Measurements from ENCODE around the gene ATP4A.

ATP4A gene

DNA sequence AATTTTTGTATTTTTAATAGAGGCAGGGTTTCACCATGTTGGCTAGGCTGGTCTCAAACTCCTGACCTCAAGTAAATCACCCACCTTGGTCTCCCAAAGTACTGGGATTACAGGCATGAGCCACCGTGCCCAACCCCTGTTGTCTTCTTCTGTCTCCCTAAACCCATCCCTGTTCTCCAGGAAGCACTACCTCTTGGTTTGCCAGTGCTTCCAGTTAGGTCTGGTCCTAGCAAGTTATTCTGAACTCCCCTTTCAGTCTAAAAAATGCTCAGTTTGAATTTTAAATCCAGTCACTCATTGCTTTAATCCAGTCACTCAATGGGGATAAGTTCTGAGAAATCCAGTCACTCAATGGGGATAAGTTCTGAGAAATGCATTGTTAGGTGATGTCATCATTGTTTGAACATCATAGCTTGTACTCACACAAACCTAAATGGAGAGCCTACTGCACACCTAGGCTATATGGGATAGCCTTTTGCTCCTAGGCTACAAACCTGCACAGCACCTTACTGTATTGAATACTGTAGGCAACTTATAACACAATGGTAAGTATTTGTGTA is 8.0 kb upstream of the ATP4A start:
- no peak for FAIRE-seq
- no peak for DNase-seq (ENCODE audit: insufficient read length, low spot score)
- TF ChIP-seq POU2F2 (IDR thresholded peaks at IDR 0.05; ENCODE audit: low read depth, low read length), result no peak

DNA sequence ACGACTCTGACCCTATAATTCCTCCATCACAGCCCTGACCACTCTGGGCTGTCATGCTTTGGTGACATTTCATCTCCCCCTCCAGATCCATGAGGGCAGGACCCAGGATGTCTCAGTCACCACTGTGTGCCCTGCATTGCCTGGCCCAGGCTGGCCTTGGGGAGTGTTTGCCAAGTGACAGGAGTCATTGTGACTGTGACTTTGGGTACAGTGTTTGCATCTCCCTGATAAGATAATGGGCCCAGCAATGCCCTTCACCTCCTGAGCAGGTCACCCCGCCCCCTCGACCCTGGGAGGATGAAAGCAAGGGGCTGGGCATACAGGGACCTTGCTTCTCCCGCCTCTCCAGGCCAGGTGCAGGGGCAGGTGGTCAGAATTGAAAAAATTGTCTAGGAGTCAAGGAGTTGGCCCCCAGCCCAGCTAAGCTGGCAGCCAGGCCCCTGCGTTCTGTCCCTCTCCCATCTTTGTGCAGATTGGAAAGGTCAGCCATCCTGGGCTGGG is 5.9 kb upstream of the ATP4A start:
- FAIRE-seq, result no peak
- DNase-seq (ENCODE audit: insufficient read length, low spot score), result no peak

DNA sequence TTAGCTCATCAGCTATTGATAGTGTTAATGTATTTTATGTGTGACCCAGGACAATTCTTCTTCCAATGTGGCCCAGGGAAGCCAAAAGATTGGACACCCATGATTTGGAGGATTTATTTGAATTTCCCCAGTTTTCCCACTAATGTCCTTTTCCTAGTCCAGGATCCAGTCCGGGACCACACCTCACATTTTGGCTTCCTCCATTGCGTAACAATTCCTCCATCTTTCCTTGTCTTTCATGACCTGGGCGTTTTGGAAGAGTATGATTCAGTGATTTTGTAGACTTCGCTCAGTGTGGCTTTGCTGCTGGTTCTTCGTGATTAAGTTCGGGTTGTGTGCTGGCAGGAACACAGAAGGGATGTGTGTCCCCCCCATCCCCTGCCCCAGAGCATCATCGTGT is 3.3 kb upstream of the ATP4A start:
- FAIRE-seq, result no peak
- no peak for TF ChIP-seq TAF1 (IDR thresholded peaks at IDR 0.05; ENCODE audit: low read depth, low read length)
- TF ChIP-seq POLR2AphosphoS5 (IDR thresholded peaks at IDR 0.05; ENCODE audit: low read depth, low read length), result no peak
- TF ChIP-seq POU2F2 (IDR thresholded peaks at IDR 0.05; ENCODE audit: low read depth, low read length), result no peak
- TF ChIP-seq SPI1 (IDR thresholded peaks at IDR 0.05; ENCODE audit: low read depth, low read length), result no peak
- no peak for TF ChIP-seq POLR2A (IDR thresholded peaks at IDR 0.05; ENCODE audit: low read depth, low read length)
- no peak for TF ChIP-seq PAX5 (IDR thresholded peaks at IDR 0.05; ENCODE audit: insufficient read depth, low read length, severe bottlenecking)

More for the DNA sequence above, 5.9 kb upstream of the ATP4A start:
- TF ChIP-seq POLR2A (IDR thresholded peaks at IDR 0.05; ENCODE audit: low read depth, low read length) (no peak), PAX5 (IDR thresholded peaks at IDR 0.05; ENCODE audit: insufficient read depth, low read length, severe bottlenecking) (no peak), POU2F2 (IDR thresholded peaks at IDR 0.05; ENCODE audit: low read depth, low read length) (no peak), TAF1 (IDR thresholded peaks at IDR 0.05; ENCODE audit: low read depth, low read length) (no peak), SPI1 (IDR thresholded peaks at IDR 0.05; ENCODE audit: low read depth, low read length) (no peak), POLR2AphosphoS5 (IDR thresholded peaks at IDR 0.05; ENCODE audit: low read depth, low read length) (no peak)

DNA sequence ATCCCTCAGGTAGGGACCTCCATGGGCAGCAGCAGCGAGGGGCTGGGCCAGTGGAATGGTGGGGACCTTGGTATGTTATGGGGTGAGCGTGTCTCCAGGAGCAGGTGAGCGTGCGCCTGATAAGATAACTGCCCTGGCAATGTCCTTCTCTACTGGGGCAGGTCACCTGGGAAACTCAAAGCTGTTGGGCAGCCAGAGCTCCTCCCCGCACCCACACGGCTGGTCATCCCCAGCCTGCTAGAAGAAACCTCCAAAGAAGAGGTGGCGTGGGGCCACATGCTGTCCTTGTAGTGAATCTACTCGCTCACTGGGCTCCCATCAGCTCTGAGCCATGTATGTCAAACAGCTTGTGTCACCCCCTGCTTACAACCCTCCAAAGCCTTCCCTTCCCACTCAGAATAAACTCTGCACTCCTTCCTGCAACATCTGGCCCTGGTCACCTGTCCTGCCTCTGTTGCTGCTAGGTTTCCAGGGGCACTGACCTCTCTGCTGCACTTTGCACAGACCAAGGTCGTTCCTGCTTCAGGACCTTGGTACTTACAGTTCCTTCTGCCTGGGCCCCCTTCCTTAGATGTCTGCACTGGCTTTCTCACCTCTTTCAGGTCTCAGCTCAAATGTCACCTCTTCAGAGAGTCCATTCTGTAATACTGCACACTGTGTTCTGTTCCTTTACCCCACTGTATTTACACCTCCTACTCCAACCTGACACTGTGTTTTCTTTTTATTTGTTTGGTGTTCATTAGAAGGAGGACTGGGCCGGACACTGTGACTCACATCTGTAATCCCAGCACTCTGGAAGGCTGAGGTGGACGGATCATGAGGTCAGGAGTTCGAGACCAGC is 1.8 kb upstream of the ATP4A start:
- DNase-seq (ENCODE audit: insufficient read length, low spot score) (no peak), FAIRE-seq (no peak)
- no peak for TF ChIP-seq TAF1 (IDR thresholded peaks at IDR 0.05; ENCODE audit: low read depth, low read length)
- TF ChIP-seq POU2F2 (IDR thresholded peaks at IDR 0.05; ENCODE audit: low read depth, low read length), result no peak
- no peak for TF ChIP-seq PAX5 (IDR thresholded peaks at IDR 0.05; ENCODE audit: insufficient read depth, low read length, severe bottlenecking)
- TF ChIP-seq POLR2A (IDR thresholded peaks at IDR 0.05; ENCODE audit: low read depth, low read length), result no peak
- no peak for TF ChIP-seq POLR2AphosphoS5 (IDR thresholded peaks at IDR 0.05; ENCODE audit: low read depth, low read length)
- TF ChIP-seq SPI1 (IDR thresholded peaks at IDR 0.05; ENCODE audit: low read depth, low read length), result no peak

More for the DNA sequence above, 3.3 kb upstream of the ATP4A start:
- no peak for DNase-seq (ENCODE audit: insufficient read length, low spot score)

DNA sequence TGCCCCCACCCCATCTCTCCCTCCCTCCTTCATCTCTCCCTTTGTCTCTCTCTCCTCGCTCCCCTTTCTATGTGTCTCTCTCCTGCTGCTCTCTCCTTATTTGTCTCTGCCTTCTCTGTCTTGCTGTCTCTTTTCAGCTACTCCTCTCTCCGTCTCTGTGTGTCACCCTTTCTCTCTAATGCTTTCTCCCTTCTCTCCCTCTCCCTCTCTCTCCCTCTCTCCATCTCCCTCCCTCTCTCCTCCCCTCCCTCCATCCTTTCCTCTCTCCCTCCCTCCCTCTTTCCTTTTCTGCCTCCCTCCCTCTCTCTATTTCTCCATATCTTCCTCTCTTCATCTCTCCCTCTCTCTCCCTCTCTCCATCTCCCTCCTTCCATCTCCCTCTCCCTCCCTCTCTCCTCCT is 682 bp downstream of the ATP4A start:
- DNase-seq (ENCODE audit: insufficient read length, low spot score), result no peak
- no peak for FAIRE-seq
- TF ChIP-seq TAF1 (IDR thresholded peaks at IDR 0.05; ENCODE audit: low read depth, low read length), result no peak
- no peak for TF ChIP-seq SPI1 (IDR thresholded peaks at IDR 0.05; ENCODE audit: low read depth, low read length)
- no peak for TF ChIP-seq PAX5 (IDR thresholded peaks at IDR 0.05; ENCODE audit: insufficient read depth, low read length, severe bottlenecking)
- TF ChIP-seq POLR2A (IDR thresholded peaks at IDR 0.05; ENCODE audit: low read depth, low read length), result no peak
- TF ChIP-seq POLR2AphosphoS5 (IDR thresholded peaks at IDR 0.05; ENCODE audit: low read depth, low read length), result no peak
- no peak for TF ChIP-seq POU2F2 (IDR thresholded peaks at IDR 0.05; ENCODE audit: low read depth, low read length)

DNA sequence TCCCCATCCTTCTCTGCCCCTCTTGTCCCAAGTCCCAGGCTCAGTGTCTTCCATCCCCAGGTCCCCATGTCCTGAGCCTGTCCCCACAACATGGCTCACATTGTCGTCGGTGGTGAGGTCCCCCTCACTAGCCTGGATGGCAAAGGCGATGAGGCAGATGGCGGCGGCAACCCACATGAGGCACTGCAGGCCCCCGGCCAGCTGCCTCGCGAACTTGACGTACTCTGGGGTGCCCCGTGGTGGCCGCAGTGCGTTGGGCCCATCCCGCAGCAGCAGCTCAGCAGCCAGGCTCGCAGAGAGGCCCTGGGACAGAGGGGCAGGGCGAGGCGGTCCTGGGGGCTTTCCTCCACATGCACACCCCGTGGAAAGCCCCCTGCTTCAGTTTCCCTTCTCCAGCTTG is 1.1 kb downstream of the ATP4A start:
- FAIRE-seq (no peak), DNase-seq (ENCODE audit: insufficient read length, low spot score) (no peak)
- TF ChIP-seq TAF1 (IDR thresholded peaks at IDR 0.05; ENCODE audit: low read depth, low read length) (no peak), POLR2A (IDR thresholded peaks at IDR 0.05; ENCODE audit: low read depth, low read length) (no peak), POU2F2 (IDR thresholded peaks at IDR 0.05; ENCODE audit: low read depth, low read length) (no peak)

DNA sequence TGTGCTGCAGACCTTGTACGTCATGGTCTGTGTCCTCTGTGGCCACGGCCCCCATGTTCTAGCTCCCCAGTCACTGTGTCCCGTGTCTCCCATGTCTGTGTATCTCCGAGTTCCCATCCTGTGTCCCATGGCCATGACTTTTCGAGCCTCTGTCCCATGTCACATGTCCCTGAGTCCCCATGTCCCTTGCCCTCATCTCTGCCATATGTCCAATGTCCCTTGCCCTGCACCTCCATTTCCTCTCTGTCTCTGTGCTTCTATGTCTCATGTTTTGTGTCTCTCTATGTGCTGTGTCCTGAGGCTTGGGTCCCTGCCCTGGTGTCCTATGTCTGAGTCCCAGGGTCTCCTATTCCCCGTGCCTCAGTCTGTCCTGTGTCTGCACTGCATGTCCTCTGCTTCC is 2.0 kb downstream of the ATP4A start:
- TF ChIP-seq TAF1 (IDR thresholded peaks at IDR 0.05; ENCODE audit: low read depth, low read length), result no peak
- TF ChIP-seq PAX5 (IDR thresholded peaks at IDR 0.05; ENCODE audit: insufficient read depth, low read length, severe bottlenecking), result no peak
- DNase-seq (ENCODE audit: insufficient read length, low spot score), result no peak
- FAIRE-seq, result no peak

DNA sequence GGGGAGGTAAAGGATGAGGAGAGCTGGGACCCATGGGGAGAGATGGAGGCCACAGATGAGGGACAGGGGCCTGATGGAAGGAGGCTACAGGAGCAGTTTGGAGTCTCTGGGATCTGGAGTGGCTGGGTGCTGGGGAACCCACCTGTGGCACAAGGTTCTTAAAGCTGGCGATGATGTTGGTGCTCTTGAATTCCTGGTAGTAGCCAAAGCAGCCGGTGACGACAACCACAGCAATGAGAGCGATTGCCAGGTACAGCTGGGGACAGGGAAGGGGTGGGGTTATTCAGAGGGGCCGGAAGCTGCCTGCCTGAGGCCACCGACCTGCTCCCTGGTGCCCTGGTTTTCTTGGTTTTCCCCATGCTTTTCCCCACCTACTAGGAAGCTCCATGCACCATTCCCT is 2.8 kb downstream of the ATP4A start:
- no peak for FAIRE-seq
- DNase-seq (ENCODE audit: insufficient read length, low spot score), result no peak
- TF ChIP-seq POLR2A (IDR thresholded peaks at IDR 0.05; ENCODE audit: low read depth, low read length) (no peak), POLR2AphosphoS5 (IDR thresholded peaks at IDR 0.05; ENCODE audit: low read depth, low read length) (no peak), POU2F2 (IDR thresholded peaks at IDR 0.05; ENCODE audit: low read depth, low read length) (no peak), SPI1 (IDR thresholded peaks at IDR 0.05; ENCODE audit: low read depth, low read length) (no peak), TAF1 (IDR thresholded peaks at IDR 0.05; ENCODE audit: low read depth, low read length) (no peak), PAX5 (IDR thresholded peaks at IDR 0.05; ENCODE audit: insufficient read depth, low read length, severe bottlenecking) (no peak)

DNA sequence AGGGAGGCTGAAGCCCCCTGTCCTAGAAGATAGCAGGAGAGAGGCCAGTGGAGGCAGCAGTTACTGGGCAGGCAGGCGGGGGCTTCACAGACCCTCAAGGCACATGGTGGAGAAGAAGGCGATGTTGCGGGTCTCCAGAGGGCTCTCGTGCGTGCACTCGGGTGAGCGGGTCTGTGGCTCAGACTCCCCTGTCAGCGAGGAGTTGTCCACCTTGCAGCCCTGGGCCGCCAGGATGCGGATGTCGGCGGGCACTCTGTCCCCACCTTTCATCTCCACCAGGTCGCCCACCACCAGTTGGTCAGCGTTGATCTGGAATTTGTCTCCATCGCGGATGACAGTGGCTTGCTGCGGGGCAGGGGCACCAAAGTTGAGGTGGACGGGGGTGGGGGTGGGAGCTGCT is 3.2 kb downstream of the ATP4A start:
- TF ChIP-seq TAF1 (IDR thresholded peaks at IDR 0.05; ENCODE audit: low read depth, low read length) (no peak), POLR2AphosphoS5 (IDR thresholded peaks at IDR 0.05; ENCODE audit: low read depth, low read length) (no peak), SPI1 (IDR thresholded peaks at IDR 0.05; ENCODE audit: low read depth, low read length) (no peak), PAX5 (IDR thresholded peaks at IDR 0.05; ENCODE audit: insufficient read depth, low read length, severe bottlenecking) (no peak), POU2F2 (IDR thresholded peaks at IDR 0.05; ENCODE audit: low read depth, low read length) (no peak), POLR2A (IDR thresholded peaks at IDR 0.05; ENCODE audit: low read depth, low read length) (no peak)
- DNase-seq (ENCODE audit: insufficient read length, low spot score) (no peak), FAIRE-seq (no peak)

DNA sequence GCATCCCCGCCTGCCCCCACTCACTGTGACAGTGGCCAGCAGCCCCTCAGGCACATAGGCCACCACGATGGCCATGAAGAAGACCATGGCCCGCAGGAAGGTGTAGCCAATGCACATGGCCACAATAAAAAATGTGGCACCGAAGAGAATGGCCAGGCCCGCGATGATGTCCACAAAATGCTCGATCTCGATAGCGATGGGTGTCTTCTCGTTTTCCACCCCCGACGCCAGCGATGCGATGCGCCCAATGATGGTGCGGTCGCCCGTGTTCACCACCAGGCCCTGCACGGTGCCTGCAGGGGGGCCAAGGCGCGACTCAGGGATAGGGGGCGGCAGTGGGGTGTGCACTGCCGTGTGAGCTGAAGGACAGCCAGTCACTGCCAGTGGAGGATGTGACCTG is 3.7 kb downstream of the ATP4A start:
- TF ChIP-seq POLR2A (IDR thresholded peaks at IDR 0.05; ENCODE audit: low read depth, low read length) (no peak), TAF1 (IDR thresholded peaks at IDR 0.05; ENCODE audit: low read depth, low read length) (no peak), POU2F2 (IDR thresholded peaks at IDR 0.05; ENCODE audit: low read depth, low read length) (no peak), POLR2AphosphoS5 (IDR thresholded peaks at IDR 0.05; ENCODE audit: low read depth, low read length) (no peak), PAX5 (IDR thresholded peaks at IDR 0.05; ENCODE audit: insufficient read depth, low read length, severe bottlenecking) (no peak), SPI1 (IDR thresholded peaks at IDR 0.05; ENCODE audit: low read depth, low read length) (no peak)
- FAIRE-seq (no peak), DNase-seq (ENCODE audit: insufficient read length, low spot score) (no peak)
